Left lung (tissue), 10 donors: ENCODE measurements around the gene DOCK4. TPM values are rescaled to one million over a fixed set of nuclear protein-coding genes. Genes with fewer than 3 reads are reported as not detected.

Experiments
- ATAC-seq: fragments of 200-7000 bp; cut with Tn5 transposase; one replicate; pipeline ENCODE4 v1.9.1; 2020; ENCODE audit warnings: moderate library complexity
- DNase-seq, 4 donors: peaks; one replicate each; pipeline ENCODE4 v3.0.0-alpha.2; 2013 to 2020
- H3K27ac ChIP-seq, 2 donors: fragments of 200-600 bp; sonication (generic) in 1 of 2; one replicate each; pipeline versions ENCODE4 v1.5.0 to v1.8.0; 2020 to 2021
- H3K27me3 ChIP-seq, 2 donors: fragments of 200-600 bp; sonication (generic) in 1 of 2; one replicate each; pipeline versions ENCODE4 v1.5.0 to v1.8.0; 2020 to 2021
- H3K36me3 ChIP-seq, 2 donors: fragments of 200-600 bp; sonication (generic) in 1 of 2; one replicate each; pipeline versions ENCODE4 v1.5.0 to v1.8.0; 2020 to 2021
- H3K4me1 ChIP-seq, 2 donors: fragments of 200-600 bp; one replicate each; pipeline ENCODE4 v1.8.0; 2021
- H3K4me3 ChIP-seq, 2 donors: fragments of 200-600 bp; sonication (generic) in 1 of 2; one replicate each; pipeline versions ENCODE4 v1.5.0 to v1.8.0; 2020 to 2021; ENCODE audit warnings: mild to moderate bottlenecking in 1 of 2
- H3K9me3 ChIP-seq, 2 donors: fragments of 200-600 bp; sonication (generic) in 1 of 2; one replicate each; pipeline versions ENCODE4 v1.5.0 to v1.8.0; 2020 to 2021
- CTCF ChIP-seq, 2 donors: fragments of 200-600 bp; sonication (generic) in 1 of 2; IDR thresholded peaks; one replicate each; pipeline versions ENCODE4 v1.5.0 to v1.8.0; 2021; ENCODE audit warnings: antibody characterized with exemption in 2 of 2
- intact Hi-C, 2 donors: fragments of 100-400 bp; cut with DNase I; formaldehyde crosslinking; loops; one replicate each; pipeline versions ENCODE4 v1.11.2 to v1.14.2; 2022
- polyA plus RNA-seq, 6 donors: library from polyadenylated mRNA; unstranded; fragments of 120-200 nt; gene quantifications; one replicate each; pipeline ENCODE4 v1.2.1, GENCODE V29; 2013; ENCODE audit not compliant: insufficient read length in 6 of 6
- total RNA-seq, 2 donors: library from RNA; stranded (reverse); fragmentation: NEBNext Ultra II Directional; extraction: Animal tissue kit (Norgen Biotek cat#: 25700); gene quantifications; one replicate each; pipeline ENCODE4 v1.2.1, GENCODE V29; 2021
- donor health status: DM: no; HTN: yes; CAD: no.
- donor health status: DM: no; HTN: no; CAD: no.

DOCK4 gene
- total and polyA plus RNA-seq, 8 donors: 38.9 to 64.3 (median 52.5) TPM

GRCh38 chr7:111900283-111900682 is 305.9 kb downstream of the DOCK4 start:
- Histone ChIP-seq H3K36me3 (peaks cover 0 to 21% of the 10 kb centered on the region in 2 donors), H3K4me3 (no peak overlapping the region), H3K27me3 (no peaks in the 10 kb centered on the region), H3K4me1 (no peaks in the 10 kb centered on the region), H3K27ac (no peak overlapping the region), H3K9me3 (no peaks in the 10 kb centered on the region)
- TF ChIP-seq CTCF (IDR thresholded peaks at IDR 0.05): no peak
- intact Hi-C loops: no loop called here
- DNase-seq: no peak
- ATAC-seq: no peak

GRCh38 chr7:111895049-111895448 is 311.1 kb downstream of the DOCK4 start:
- H3K27me3 ChIP-seq: no peaks in the 10 kb centered on the region
- H3K27ac ChIP-seq: no peak overlapping the region
- H3K4me3 ChIP-seq: no peak overlapping the region
- no peaks in the 10 kb centered on the region for H3K9me3 ChIP-seq
- peaks cover 0 to 14% of the 10 kb centered on the region in 2 donors for H3K36me3 ChIP-seq
- no peaks in the 10 kb centered on the region for H3K4me1 ChIP-seq
- no peak for TF ChIP-seq CTCF (IDR thresholded peaks at IDR 0.05)
- DNase-seq (no peak), ATAC-seq (no peak)
- intact Hi-C loops: no loop called here

- ATAC-seq (no peak), DNase-seq (no peak)
- Histone ChIP-seq H3K4me3 (no peak overlapping the region), H3K27ac (no peak overlapping the region), H3K9me3 (no peaks in the 10 kb centered on the region), H3K27me3 (no peaks in the 10 kb centered on the region), H3K4me1 (no peaks in the 10 kb centered on the region), H3K36me3 (peaks cover 0 to 9% of the 10 kb centered on the region in 2 donors)
- intact Hi-C loops: no loop called here
- TF ChIP-seq CTCF (IDR thresholded peaks at IDR 0.05): no peak
Observed at GRCh38 chr7:111894518-111894917, 311.7 kb downstream of the DOCK4 start.

- Histone ChIP-seq H3K27me3 (no peaks in the 10 kb centered on the region), H3K36me3 (peaks cover 0 to 9% of the 10 kb centered on the region in 2 donors), H3K9me3 (no peaks in the 10 kb centered on the region), H3K27ac (no peak overlapping the region), H3K4me3 (no peak overlapping the region), H3K4me1 (no peaks in the 10 kb centered on the region)
- ATAC-seq (no peak), DNase-seq (no peak)
- intact Hi-C loops: no loop called here
- no peak for TF ChIP-seq CTCF (IDR thresholded peaks at IDR 0.05)
Observed at GRCh38 chr7:111893190-111893589, 313.0 kb downstream of the DOCK4 start.

- ATAC-seq (no peak), DNase-seq (peak in 2 of 4 donors; percentile 9 to 42)
- Histone ChIP-seq H3K36me3 (peaks cover 0 to 9% of the 10 kb centered on the region in 2 donors), H3K4me3 (no peak overlapping the region), H3K4me1 (no peaks in the 10 kb centered on the region), H3K27me3 (no peaks in the 10 kb centered on the region), H3K9me3 (no peaks in the 10 kb centered on the region), H3K27ac (no peak overlapping the region)
- intact Hi-C loops: no loop called here
- TF ChIP-seq CTCF (IDR thresholded peaks at IDR 0.05): no peak
Observed at GRCh38 chr7:111892588-111892987, 313.6 kb downstream of the DOCK4 start.
